Brain pericyte (primary cell): ENCODE results near the gene KNSTRN.

ENCODE experiments used
- DNase-seq: peaks from one replicate; pipeline ENCODE4 v3.0.0-alpha.2; 2012; ENCODE audit warnings: low read depth, low spot score

Gene KNSTRN

DNA sequence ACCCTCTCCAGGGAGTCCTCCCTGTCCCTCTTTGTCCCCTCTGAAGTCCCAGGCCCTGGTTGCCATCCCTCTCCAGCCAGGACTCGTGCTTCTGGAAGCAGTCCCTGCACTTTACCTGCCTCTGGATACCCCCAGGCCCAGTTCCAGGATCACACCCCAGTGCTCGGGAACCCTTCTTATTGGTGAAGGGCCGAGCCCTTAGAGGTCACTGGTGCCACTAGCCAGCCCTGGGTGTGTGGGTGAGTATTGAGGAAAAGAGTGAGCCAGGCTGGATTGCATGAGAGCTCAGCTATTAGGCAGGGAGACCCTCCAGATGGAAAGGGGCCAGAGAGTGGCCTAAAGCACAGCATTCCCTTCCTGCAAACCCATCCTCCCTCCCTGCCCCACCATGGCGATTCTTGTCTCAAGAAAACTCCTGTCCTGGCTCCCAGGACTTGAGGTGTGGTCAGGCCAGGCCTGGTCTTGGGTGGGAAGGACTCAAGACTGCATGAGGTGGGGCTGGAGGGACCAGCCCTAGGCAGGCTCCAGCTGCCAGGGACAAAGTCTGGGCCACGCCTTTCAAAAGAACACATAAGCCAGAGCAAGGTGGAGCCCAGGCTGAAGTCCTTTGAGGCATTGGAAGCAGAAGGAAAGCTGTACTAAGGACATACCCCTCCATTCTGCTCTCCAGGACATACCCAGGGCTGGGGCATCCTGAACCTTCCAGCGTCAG, 36.5 kb upstream of the KNSTRN start:
- DNase-seq = no peak

GRCh38 chr15:40346579-40347558, 35.7 kb upstream of the KNSTRN start:
- no peak for DNase-seq

- DNase-seq = no peak
Measured at GRCh38 chr15:40347559-40348473, 34.7 kb upstream of the KNSTRN start.

DNA sequence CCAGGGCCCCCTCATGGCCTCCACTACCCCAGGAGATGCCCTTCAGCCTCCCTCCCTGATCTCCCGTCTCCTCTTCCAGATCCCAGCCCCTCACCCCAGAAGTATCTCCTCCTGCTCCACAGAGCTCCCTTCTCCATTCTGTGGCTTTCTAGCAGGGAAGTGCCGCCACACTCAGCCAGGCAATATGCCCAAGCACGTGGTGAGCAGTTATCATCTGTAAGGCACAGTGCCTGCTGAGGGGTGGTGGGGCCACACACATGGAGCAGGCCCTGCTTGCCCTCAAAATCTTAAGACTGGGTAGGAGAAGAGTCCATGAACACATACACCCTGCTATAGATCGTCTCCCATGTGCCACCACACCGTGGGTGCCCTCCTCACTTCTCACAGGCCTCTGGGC, 34.0 kb upstream of the KNSTRN start:
- DNase-seq = no peak

GRCh38 chr15:40349163-40349562, 33.4 kb upstream of the KNSTRN start:
- no peak for DNase-seq

- no peak for DNase-seq
Measured at GRCh38 chr15:40352281-40352901, 30.1 kb upstream of the KNSTRN start.

DNA sequence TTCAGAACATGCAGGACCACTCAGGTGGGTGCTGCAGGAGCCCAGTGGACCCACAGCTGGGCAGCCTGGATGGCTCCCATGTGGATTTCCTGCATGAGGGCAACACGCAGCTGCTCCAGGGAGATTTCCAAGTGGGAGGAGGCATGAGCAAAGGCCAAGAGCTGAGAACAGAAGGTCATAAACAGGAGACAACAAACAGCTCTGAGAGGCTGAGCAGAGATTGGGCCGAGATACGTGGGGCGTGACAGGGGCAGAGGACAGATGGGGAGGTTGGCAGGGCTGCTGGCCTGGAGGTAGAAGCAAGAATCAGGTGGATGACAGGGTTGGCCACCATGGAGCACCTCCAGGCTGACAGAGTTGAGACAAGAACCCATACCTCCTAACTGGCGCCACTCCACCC, 28.8 kb upstream of the KNSTRN start:
- no peak for DNase-seq

- peak; percentile 88 for DNase-seq
Measured at GRCh38 chr15:40354408-40355171, 27.9 kb upstream of the KNSTRN start.

GRCh38 chr15:40355976-40356585, 26.4 kb upstream of the KNSTRN start:
- no peak for DNase-seq

- DNase-seq = no peak
Measured at GRCh38 chr15:40357246-40357645, 25.3 kb upstream of the KNSTRN start.

DNA sequence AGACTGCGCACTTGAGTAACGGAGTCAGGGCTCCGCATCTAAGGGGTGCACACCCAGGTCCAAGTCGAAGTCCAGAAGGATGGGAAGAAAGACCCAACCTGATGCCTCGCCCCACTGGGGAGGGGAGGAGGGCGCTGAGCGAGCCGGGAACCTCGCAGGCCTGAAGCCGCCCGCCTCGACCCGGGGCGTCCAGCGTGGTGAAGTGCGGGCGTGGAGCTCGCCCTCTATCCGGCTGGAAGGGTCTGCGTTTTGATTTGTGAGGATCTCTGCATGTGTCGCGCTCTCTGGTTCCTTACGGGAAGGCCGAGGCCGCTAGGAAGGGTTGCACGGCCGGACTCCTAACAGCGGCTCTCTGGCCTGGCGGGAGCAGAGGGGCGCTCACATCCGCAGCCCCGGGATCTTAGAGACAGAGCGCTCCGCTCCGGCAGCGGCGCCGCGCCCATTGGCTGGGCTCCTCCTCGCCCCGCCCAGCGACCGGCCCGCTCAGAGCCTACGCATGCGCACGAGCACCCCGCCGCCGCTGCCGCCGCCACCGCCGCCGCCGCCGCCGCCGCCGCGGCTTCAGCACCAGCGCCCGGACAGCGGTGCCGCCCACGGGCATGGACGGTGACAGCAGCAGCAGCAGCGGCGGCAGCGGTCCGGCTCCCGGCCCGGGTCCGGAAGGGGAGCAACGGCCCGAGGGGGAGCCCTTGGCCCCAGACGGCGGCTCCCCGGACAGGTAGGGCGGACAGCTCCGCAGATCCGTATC, 24.6 kb upstream of the KNSTRN start, which contains the start of gene DISP2:
Gene DISP2, plus strand, starts transcription at position 497 of the 748 bp plus-strand sequence. Its CDS starts 103 bp downstream, at position 600.
- DNase-seq = no peak

DNA sequence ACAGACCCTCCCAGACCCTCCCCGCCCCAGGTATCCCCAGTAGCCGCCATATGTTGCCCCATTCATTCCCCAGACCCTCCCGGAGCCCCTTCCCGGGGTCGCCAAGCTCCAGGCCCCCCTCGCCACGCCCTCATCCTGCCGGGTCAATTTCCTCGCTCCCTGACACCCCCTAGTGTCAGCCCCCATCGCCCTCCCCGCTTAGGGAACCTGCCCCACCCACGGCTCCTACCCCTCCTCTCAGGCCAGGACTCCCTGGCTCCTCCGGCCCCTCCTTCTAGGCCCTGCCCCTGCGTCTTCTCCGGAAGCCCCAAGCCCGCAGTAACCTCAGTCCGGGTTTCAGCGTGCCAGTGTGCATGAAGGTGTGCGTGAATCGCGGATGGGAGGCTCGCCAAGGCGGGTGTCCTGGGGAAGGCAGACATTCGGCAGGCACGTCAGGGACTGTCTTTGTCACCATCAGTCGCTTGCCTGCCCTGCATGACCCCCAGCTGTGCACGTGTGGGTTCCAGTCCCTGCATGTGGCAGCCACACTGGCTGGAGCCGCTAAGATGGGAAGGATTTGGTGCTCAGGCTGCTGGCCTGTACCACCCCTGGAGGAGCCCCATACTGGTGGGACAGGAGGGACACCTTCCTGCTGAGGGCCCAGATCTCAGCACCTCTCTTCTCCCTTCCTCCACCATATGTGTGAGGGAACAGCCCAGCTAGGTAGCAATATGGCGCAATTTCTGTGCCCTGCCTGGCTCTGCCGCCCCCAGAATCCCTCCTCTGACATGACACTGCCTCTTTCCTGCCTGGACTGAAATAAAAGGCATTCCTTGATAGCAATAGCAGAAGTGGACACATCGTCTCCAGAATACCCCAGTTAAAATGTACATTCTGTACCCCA, 23.8 kb upstream of the KNSTRN start:
- DNase-seq = no peak

- no peak for DNase-seq
Measured at GRCh38 chr15:40360015-40360414, 22.5 kb upstream of the KNSTRN start.

GRCh38 chr15:40361640-40362039, 20.9 kb upstream of the KNSTRN start:
- DNase-seq = no peak

DNA sequence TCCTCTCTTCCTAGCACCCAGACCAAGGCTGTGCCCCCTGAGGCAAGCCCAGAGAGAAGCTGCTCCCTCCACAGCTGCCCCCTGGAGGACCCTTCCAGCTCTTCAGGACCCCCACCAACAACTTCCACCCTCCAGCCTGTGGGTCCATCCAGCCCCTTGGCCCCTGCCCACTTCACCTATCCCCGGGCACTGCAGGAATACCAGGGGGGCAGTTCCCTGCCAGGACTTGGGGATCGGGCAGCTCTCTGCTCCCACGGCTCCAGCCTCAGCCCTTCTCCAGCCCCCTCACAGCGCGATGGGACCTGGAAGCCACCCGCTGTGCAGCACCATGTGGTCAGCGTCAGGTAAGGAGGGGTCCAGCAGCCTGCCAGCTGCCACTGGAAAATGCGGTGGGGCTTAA, 18.9 kb upstream of the KNSTRN start:
- DNase-seq = no peak

DNA sequence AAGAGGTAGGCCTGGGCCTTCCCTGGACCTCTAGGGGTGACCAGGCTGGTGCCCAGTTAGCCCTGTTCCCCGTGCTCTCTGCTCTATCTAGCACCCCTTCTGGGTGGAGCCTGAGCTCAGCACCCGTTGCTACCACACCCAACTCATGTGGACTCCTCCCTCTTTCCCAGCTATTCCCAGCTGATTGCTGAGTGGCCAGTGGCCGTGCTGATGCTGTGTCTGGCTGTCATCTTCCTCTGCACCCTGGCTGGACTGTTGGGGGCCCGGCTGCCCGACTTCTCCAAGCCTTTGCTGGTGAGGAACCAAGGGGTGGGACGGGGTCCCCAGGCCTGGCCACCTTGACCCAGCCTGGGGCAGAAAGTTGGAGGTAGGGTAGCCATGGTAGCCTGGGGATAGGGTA, 18.3 kb upstream of the KNSTRN start:
- DNase-seq = no peak

DNA sequence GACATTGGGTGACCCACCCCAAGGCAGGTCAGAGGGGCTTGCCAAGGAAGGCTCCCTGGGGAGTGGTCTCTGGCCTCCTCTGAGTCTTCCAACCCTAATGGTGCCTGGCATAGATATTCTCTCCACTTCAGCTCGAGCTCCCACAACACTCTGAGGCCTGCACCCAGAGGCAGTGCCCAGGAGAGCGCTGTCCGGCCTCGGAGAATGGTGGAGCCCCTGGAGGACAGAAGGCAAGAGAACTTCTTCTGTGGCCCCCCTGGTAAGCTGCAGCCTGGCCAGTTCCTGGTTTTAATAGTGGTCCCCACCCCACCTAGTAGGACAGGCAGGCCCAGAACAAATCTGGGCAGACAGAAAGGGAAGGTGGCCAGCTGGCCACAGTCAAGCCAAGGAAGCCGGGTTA, 17.5 kb upstream of the KNSTRN start:
- no peak for DNase-seq
